ENCODE results near the gene SDCBP2.

SDCBP2 gene

GRCh38 chr20:1312308-1312707 is 16.6 kb downstream of the SDCBP2 start:
- no peak for DNase-seq (ENCODE audit: low spot score)

DNA sequence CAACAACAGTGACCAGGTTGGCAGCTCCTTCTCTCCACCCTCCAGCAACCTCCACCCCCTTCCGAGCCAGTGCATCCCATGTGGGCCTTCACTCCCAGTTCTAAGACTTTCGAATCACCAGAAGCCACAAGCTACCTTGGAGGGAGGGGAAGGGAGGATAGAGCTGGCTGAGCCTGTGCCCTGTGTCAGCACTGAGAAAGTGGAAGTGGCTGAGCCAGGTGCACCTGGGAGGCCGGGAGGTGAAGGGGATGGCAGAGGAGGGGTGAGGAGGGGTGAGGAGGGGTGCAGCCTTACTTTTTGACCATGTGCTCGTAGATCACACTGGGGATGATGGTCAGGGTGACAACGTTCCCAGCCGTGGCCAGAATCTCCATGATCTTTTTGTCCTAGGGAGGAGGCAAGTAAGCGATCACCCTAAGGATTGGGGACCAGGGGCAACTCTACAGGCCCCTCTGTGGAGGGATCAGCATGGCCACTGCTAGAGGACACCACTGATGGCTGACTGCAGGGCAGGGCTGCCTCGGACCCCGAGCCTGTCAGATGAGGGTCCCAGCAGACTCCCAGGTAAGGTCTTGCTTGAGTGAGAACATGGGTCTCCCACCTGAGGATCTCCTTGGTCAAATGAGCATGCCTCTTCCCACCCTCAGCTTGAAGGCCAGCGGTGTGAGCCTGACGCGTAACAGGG is 18.3 kb downstream of the SDCBP2 start:
- DNase-seq (ENCODE audit: low spot score): no peak

GRCh38 chr20:1310071-1310470 is 18.9 kb downstream of the SDCBP2 start:
- no peak for DNase-seq (ENCODE audit: low spot score)

DNA sequence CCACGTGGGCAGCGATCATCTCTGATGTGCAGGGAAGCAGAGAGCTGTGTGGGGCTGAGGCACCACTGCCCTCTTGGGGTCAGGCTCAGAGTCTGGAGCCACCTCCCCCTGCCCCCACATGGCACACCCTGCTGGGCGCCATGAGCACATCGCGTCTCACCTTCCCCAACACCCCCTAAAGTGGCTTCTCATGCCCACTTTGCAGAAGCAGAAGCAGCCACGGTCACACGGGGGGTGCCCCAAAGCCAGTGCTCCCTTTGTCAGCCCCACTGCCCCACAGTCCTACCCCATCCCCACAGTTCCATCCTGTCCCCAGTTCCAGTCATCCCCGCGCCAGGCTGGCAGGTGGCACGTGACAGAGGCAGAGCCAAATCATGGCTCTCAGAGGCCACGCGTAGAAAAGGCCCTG is 19.5 kb downstream of the SDCBP2 start:
- DNase-seq (ENCODE audit: low spot score): no peak

- no peak for DNase-seq (ENCODE audit: low spot score)
These were observed 20.2 kb downstream of the SDCBP2 start for GRCh38 chr20:1308702-1309095.

- DNase-seq (ENCODE audit: low spot score): no peak
These were observed 20.8 kb downstream of the SDCBP2 start for GRCh38 chr20:1308067-1308701.

DNA sequence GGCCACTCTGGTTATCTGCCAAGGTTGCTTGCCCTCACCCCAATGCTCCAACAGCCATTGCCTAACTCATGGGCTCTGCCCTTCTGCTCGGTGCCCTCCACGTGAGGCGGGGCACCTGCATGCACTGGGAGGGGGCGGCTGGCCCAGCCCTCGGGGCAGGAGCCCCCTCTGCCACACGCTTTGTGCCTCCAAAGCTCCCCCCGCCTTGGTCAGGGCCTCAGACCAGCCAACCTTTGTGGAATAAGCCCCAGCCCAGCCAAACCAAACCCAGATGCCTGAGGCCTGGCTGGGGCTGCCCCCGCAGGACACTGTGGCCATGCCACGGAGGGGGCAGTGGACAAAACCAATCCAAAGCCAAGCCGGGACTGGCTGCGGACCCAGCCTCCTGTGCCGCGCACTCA is 21.4 kb downstream of the SDCBP2 start:
- DNase-seq (ENCODE audit: low spot score): no peak

DNA sequence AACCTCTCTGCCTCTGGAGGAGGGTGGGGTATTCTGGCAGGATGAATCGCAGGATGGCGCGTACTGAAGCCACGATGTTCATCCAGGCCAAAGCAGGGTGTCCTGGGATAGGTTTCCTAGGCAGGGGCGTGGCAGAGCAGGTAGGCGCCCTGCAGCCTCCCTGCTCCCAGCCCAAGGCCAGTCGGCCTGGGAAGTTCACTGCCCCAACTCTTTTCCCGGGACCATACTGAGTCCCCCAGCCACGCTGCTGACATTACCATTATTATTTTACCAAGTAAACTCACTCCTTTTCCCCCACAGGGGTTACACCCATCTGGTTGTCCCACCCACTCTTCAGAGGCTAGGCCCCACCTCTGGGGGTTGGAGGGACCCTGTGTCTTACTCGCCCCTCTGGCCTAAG is 21.8 kb downstream of the SDCBP2 start:
- no peak for DNase-seq (ENCODE audit: low spot score)

DNA sequence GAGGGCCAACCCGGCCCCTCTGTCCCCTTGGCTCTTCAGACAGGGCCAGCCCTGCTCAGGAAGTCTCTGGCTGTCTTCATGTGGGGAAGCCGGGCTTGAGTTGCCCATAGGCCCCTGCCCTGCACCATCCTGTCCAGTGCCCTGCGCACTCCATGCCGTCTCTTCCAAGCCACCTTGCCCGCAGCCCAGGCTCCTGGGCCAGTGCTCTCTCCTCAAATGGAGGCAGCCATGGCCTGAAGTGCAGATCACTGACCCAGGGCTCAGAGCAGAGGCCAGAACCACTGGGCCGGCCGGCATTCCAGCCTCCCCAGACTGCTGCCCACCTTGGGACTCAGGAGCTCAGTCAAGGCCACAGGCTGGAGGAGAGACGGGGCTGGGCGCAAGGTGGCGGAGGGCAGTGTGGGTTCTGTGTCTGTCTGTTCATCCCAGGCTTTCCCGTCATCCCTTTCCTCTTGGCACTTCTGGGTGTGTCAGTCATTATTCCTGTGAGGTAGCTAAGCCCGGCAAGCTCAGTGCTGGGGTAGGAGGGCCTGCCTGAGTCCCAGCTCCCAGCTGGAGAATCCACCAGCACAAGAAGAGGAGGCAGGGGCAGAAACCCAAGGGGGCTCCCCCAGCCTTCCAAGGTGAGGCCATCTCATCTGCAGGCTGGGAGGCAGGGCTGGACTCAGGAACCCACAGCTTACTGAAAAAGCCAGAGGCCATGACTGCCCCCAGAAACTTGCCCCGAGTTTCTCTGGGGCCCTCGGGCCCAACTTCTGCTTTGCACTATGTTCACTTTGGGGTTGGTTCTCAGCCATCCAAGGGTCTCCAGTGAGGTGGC is 22.4 kb downstream of the SDCBP2 start:
- no peak for DNase-seq (ENCODE audit: low spot score)

DNA sequence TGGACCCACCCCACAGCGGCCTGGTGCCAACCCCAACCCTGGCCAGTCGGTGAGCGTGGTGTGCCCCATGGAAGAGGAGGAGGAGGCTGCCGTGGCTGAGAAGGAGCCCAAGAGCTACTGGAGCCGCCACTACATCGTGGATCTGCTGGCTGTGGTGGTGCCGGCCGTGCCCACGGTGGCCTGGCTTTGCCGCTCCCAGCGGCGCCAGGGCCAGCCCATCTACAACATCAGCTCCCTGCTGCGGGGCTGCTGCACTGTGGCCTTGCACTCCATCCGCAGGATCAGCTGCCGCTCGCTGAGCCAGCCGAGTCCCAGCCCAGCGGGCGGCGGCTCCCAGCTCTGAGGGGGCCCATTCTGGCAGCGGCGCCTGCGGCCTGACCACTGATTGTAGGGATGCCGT is 23.2 kb downstream of the SDCBP2 start:
- DNase-seq (ENCODE audit: low spot score): no peak

DNA sequence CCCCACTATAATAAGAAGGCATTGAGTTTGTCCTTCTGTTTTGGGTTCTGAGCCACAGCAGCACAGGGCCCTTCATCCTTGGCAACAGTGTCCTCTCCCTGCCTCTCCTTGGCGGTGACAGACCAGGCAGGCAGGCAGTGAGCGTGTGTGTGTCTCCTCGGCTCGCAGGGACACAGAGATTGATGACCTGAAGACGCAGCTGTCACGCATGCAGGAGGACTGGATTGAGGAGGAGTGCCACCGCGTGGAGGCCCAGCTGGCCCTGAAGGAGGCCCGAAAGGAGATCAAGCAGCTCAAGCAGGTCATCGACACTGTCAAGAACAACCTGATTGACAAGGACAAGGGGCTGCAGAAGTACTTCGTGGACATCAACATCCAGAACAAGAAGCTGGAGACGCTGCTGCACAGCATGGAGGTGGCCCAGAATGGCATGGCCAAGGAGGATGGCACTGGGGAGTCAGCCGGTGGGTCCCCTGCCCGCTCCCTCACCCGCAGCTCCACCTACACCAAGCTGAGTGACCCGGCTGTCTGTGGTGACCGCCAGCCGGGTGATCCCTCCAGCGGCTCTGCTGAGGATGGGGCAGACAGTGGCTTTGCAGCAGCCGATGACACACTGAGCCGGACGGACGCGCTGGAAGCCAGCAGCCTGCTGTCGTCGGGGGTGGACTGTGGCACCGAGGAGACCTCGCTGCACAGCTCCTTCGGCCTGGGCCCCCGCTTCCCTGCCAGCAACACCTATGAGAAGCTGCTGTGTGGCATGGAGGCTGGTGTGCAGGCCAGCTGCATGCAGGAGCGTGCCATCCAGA is 24.0 kb downstream of the SDCBP2 start:
- no peak for DNase-seq (ENCODE audit: low spot score)

DNA sequence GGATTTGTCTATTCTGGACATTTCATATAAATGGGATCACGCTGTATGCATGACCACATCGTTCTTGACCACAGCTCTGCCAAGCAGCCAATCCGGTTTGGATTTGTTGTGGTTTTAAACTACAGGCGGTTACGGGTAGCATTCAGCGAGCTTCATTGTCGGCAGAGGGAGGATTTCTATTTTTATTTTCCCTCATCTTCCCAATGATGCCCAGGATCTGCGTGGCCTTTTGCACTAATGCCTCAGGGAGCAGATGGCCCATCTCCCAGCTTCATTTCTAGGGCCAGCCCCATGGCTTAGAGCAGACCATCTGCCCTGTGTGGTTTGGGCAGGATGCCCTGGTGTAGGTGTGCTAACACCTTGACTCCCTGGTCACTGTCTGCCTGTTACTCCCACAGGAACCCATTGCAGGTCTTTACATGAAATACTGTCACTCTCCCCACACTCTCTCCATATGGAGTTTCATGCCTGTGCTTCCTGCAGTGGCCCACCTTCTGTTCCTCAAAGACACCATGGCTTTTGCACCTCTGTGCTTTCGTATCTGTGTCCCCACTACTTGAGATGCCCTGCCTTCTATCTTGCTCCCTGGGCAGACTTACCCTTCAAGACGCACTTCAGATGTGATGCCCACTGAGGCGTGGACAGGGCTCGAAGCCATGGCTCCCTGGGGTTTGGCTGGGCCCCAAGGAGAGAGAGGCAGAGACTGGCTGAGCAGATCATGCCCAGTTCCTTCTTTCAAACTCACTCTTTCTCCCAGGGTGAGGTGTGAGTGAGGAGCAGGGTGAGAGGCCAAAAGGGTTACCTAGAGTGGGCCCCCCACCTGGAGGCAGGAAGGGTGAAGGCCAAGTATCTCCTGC is 26.0 kb downstream of the SDCBP2 start:
- DNase-seq (ENCODE audit: low spot score): no peak

DNA sequence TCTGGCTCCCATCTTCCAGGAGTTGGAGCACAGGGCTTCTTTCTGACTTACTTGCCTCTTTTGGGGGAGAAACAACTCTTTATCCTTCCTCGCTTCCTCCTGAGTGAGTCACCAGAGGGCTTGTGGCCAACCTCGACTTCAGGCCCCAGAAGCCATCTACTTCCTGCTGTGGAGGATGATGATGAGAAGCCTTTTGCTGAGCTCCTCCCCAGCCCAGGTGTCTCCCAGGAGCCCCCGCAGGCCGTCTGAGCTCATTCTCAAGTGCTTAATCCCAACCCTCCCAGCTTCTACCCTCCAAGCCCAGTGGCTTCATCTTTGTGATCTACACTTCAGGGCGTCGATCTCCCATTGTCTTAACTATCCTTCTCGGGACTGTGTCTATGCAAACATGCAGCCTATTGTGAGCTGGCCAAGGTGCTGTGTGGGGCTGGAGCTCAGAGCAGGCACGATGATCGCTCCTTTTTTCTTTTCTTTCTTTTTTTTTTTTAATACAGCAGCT is 27.9 kb downstream of the SDCBP2 start:
- DNase-seq (ENCODE audit: low spot score): no peak

DNA sequence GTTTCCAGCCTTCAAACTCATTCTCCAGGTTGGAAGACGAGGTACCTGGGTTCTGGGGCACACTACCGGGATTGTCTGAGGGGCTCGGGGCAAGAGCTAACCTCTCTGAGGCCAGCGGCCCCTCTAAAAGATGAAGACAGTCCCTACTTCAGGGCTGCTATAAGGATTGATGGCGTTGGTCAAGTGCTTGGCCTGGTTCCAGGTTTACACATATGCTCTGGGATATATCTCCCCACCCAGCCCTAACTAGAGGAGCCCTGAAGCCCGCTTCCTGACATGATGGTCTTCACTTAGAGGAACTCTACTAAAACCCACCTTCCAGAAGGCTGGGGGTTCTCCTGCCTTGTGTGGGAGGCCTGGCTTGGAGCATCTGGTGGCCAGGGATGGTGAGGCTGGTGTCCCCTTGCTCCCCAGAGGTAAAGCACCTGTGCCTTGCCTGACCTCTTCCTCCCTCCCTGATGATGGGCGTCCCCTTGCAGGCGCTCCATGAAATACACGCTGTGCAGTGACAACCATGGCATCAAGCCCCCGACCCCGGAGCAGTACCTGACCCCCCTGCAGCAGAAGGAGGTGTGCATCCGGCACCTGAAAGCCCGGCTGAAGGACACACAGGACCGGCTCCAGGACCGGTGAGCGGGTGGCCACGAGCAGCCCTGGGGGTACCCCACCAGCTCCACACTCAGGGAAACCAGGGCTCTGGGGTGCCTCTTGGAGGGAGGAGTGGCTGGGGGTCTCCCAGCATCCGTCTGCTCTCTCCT is 28.7 kb downstream of the SDCBP2 start:
- DNase-seq (ENCODE audit: low spot score): no peak

GRCh38 chr20:1299522-1299921 is 29.4 kb downstream of the SDCBP2 start:
- DNase-seq (ENCODE audit: low spot score): no peak

GRCh38 chr20:1298888-1299511 is 29.9 kb downstream of the SDCBP2 start:
- no peak for DNase-seq (ENCODE audit: low spot score)

GRCh38 chr20:1298166-1298565 is 30.8 kb downstream of the SDCBP2 start:
- DNase-seq (ENCODE audit: low spot score): no peak

GRCh38 chr20:1297486-1297885 is 31.5 kb downstream of the SDCBP2 start:
- DNase-seq (ENCODE audit: low spot score): no peak

DNA sequence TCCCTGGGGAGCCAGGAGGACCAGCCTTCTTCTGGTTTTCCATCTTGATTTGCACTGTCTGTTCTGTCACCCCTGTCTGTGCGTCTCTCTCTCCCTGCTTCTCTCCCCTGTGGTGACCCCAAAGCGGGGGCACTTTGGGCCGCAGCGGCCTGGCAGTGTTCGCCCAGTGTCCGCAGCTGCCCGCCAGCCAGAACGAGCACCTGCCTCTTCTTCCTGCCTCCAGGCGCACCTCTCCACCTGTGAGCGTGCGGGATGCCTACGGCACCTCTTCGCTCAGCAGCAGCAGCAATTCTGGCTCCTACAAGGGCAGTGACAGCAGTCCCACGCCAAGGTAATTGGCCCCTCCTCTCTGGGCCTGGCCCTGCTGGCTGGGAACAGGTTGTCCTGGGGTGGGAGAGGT is 32.0 kb downstream of the SDCBP2 start:
- DNase-seq (ENCODE audit: low spot score): no peak

DNA sequence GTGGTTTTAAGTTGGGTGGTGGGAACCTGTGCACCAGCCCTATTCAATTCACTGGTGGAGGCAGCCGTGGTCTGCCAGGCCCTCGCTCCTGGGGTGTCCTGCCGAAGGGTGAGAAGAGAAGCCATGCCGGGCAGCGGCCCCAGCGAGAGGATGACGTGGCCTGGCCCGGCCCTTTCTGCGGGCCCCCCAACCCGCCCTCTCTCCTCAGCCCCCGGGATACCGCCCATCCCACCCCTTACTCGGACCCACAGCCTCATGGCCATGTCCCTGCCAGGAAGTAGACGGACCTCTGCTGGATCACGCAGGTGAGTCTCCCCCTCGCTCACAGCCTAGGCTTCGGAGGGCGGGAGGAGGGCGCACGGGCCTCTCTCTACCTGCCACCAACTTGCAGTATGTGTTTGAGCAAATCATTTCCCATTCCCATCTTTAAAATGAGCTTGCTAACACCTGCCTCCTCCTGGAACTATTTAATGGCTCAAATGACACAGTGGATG is 32.8 kb downstream of the SDCBP2 start:
- DNase-seq (ENCODE audit: low spot score): no peak
